ENCODE results near the gene SNAI3. TPM values are rescaled to one million over a fixed set of nuclear protein-coding genes. Genes with fewer than 3 reads are reported as not detected.

Gene SNAI3
- total RNA-seq, 1 experiment from 2014 or later: not detected

- TF ChIP-seq REST (IDR thresholded peaks at IDR 0.05; ENCODE audit: insufficient read depth in 1 of 2, low read depth in 2 of 2, low read length in 1 of 2) (no peak), SIN3A (IDR thresholded peaks at IDR 0.05; ENCODE audit: borderline replicate concordance, insufficient read depth, low read depth, low read length) (no peak), TCF7L2 (IDR thresholded peaks at IDR 0.05; ENCODE audit: low read depth, low read length) (no peak), POLR2AphosphoS5 (IDR thresholded peaks at IDR 0.05; ENCODE audit: low read depth, low read length) (no peak)
- TF ChIP-seq, protein P1, sequence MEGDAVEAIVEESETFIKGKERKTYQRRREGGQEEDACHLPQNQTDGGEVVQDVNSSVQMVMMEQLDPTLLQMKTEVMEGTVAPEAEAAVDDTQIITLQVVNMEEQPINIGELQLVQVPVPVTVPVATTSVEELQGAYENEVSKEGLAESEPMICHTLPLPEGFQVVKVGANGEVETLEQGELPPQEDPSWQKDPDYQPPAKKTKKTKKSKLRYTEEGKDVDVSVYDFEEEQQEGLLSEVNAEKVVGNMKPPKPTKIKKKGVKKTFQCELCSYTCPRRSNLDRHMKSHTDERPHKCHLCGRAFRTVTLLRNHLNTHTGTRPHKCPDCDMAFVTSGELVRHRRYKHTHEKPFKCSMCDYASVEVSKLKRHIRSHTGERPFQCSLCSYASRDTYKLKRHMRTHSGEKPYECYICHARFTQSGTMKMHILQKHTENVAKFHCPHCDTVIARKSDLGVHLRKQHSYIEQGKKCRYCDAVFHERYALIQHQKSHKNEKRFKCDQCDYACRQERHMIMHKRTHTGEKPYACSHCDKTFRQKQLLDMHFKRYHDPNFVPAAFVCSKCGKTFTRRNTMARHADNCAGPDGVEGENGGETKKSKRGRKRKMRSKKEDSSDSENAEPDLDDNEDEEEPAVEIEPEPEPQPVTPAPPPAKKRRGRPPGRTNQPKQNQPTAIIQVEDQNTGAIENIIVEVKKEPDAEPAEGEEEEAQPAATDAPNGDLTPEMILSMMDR (IDR thresholded peaks at IDR 0.05): no peak
- ChIA-PET POLR2A (no interaction called here), CTCF (no interaction called here)
- in situ Hi-C loops (cut with HindIII; ENCODE audit: low pct_unique_long_range_greater_than_20kb, low sequenced_read_pairs): no loop called here
- intact Hi-C loops (cut with micrococcal nuclease; ENCODE audit: unreplicated experiment): loop anchor here (10.0 kb wide), 1 partner anchor 54 kb away; the partner anchor contains the start of gene PIEZO1
- no TSS peak for BruUV-seq (replicated peaks)
- no peaks in the 10 kb centered on the region; the same call in 1 of the 2 replicates for H3K4me1 ChIP-seq (ENCODE audit: control insufficient read depth, insufficient read depth, low read length)
- ATAC-seq: no peak
- DNase-seq (ENCODE audit: low read depth, low spot score): no peak
- no peak overlapping the region for H3K4me3 ChIP-seq (ENCODE audit: low read depth in 2 of 2, low read length in 2 of 2)
- no peak overlapping the region for H3K27ac ChIP-seq (ENCODE audit: low read length)
- no peaks in the 10 kb centered on the region; the same call in 1 of the 2 replicates for H3K36me3 ChIP-seq (ENCODE audit: control insufficient read depth, insufficient read depth, low read length)
- no peaks in the 10 kb centered on the region for H3K9me3 ChIP-seq (ENCODE audit: control insufficient read depth, insufficient read depth, low read depth, low read length)
- H3K27me3 ChIP-seq (ENCODE audit: control insufficient read depth, insufficient read depth, low read length): no peaks in the 10 kb centered on the region
Observed at GRCh38 chr16:88730632-88731607, 44.6 kb upstream of the SNAI3 start.

GRCh38 chr16:88727871-88728270 is 41.6 kb upstream of the SNAI3 start:
- BruUV-seq (replicated peaks): no TSS peak
- H3K27ac ChIP-seq (ENCODE audit: low read length): no peak overlapping the region
- no peaks in the 10 kb centered on the region for H3K9me3 ChIP-seq (ENCODE audit: control insufficient read depth, insufficient read depth, low read depth, low read length)
- in situ Hi-C loops (cut with HindIII; ENCODE audit: low pct_unique_long_range_greater_than_20kb, low sequenced_read_pairs): no loop called here
- H3K36me3 ChIP-seq (ENCODE audit: control insufficient read depth, insufficient read depth, low read length): no peaks in the 10 kb centered on the region; the same call in 1 of the 2 replicates
- DNase-seq (ENCODE audit: low read depth, low spot score): no peak
- H3K4me3 ChIP-seq (ENCODE audit: low read depth in 2 of 2, low read length in 2 of 2): no peak overlapping the region
- intact Hi-C loops (cut with micrococcal nuclease; ENCODE audit: unreplicated experiment): no loop called here
- no peak for ATAC-seq
- POLR2A ChIA-PET: no interaction called here
- H3K4me1 ChIP-seq (ENCODE audit: control insufficient read depth, insufficient read depth, low read length): no peaks in the 10 kb centered on the region; the same call in 1 of the 2 replicates
- no peaks in the 10 kb centered on the region for H3K27me3 ChIP-seq (ENCODE audit: control insufficient read depth, insufficient read depth, low read length)
- CTCF ChIA-PET: no interaction called here
- no peak for TF ChIP-seq SIN3A (IDR thresholded peaks at IDR 0.05; ENCODE audit: borderline replicate concordance, insufficient read depth, low read depth, low read length)
- no peak for TF ChIP-seq TCF7L2 (IDR thresholded peaks at IDR 0.05; ENCODE audit: low read depth, low read length)
- TF ChIP-seq REST (IDR thresholded peaks at IDR 0.05; ENCODE audit: insufficient read depth in 1 of 2, low read depth in 2 of 2, low read length in 1 of 2): no peak
- TF ChIP-seq POLR2AphosphoS5 (IDR thresholded peaks at IDR 0.05; ENCODE audit: low read depth, low read length): no peak
- TF ChIP-seq, protein P1 (IDR thresholded peaks at IDR 0.05): no peak
